Right ventricle myocardium inferior (tissue), 1 donor: ENCODE measurements around the gene KRT28. TPM values are rescaled to one million over a fixed set of nuclear protein-coding genes. Genes with fewer than 3 reads are reported as not detected.
"Not testable (repeated sequence)": the region's sequence is repeated elsewhere in the genome, so short reads cannot be mapped to it uniquely, and the experiment has no call there.

Experiments used
- ATAC-seq: fragments of 200-7000 bp; cut with Tn5 transposase; one replicate; pipeline ENCODE4 v1.9.1; 2020; ENCODE audit warnings: mild to moderate bottlenecking, moderate library complexity
- DNase-seq: peaks from one replicate; pipeline ENCODE4 v3.0.0; 2021; ENCODE audit errors: missing footprints
- intact Hi-C: fragments of 100-400 bp; cut with DNase I; formaldehyde crosslinking; loops from one replicate; pipeline ENCODE4 v1.11.0; 2022
- total RNA-seq: library from RNA; stranded (reverse); fragmentation: NEBNext Ultra II Directional; extraction: Animal tissue kit (Norgen Biotek cat#: 25700); gene quantifications from one replicate; pipeline ENCODE4 v1.2.1, GENCODE V29; 2021
- donor health status: DM: no; HTN: yes; CAD: no; lungs with severe emphysema.

KRT28 gene
- total RNA-seq, 1 donor from 2014 or later: not detected

DNA sequence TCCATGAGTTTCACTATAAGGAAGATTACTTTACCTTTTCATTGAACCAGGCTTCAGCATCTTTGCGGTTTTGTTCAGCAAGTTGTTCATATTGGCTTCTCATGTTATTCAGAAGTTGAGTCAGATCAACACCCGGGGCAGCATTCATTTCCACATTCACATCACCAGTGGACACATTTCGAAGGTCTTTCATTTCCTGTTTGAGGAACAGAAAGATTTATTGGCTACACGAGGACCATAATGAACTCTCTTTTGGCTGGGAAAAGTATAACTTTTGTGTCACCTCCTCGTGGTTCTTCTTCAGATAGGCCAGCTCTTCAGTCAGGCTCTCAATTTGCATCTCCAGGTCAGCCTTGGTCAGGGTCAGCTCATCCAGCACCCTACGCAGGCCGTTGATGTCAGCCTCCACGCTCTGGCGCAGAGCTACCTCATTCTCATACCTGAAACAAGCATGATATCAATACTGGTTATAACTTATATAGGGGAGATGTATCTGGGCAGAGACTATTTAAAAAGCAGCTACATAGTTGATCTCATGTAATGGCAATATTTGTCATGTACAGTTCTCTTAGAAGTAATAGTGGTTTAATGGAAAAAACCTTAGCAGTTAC, 20.6 kb upstream of the KRT28 start:
- DNase-seq: no peak
- no peak for ATAC-seq
- intact Hi-C loops: no loop called here

DNA sequence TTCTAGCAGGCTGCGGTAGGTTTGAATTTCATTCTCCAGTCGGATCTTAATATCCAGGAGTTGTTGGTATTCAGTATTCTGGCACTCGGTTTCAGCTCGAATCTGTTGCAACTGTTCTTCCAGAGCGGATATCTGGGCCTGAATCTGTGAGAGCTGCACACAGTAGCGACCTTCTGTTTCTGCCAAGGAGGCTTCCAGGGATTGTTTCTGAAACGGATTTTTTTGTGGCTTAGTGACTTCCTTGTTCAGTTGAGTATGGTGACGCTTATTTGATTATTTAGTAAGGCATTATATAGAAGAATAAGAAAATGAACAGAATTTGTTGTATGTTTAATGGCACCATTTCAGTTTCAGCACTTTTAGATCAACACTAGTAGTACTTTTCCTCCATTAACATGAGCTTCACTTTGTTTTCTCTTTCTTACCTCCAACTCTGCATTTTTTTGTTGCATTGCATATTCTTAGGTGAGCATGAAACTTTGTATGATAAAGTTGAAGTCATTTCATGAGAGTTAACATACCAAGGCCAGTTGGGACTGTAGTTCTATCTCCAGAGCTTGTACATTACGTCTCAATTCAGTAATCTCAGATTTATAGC, 19.9 kb upstream of the KRT28 start:
- DNase-seq: no peak
- intact Hi-C loops: loop anchor here (5.0 kb wide), 1 partner anchor 38 kb away; no protein-coding TSS in a partner anchor
- peak; percentile 29 for ATAC-seq

DNA sequence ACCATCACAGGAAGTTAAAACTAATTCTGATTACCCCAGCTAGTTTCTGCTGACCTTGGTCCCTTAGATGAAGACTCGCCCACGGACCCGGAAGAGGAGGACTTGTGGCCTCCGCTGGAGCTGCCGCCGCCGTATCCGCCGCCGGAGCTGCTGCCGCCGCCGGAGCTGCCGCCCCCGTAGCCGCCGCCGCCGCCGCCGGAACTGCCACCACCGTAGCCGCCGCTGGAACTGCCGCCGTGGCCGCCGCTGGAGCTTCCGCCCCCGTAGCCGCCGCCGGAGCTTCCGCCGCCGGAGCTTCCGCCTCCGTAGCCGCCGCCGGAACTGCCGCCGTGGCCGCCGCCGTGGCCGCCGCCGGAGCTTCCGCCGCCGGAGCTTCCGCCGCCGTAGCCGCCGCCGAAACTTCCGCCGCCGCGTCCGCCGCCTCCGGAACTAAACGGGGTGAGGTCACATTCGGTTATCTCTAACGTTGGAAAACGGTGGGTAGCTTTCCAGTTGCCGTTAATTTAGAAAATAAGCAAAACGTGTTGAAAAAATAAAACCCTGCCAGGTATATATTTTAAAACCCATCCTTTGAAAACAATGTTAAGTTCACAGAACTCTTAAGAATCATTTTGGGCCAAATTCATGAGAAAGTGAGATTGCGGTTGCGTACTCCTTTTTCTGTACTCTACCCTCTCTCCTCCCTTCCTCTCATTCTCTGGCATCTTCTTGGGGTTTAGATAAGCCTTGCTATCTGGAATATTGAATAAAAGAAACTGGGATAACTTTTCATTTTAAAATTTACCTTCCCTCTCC, 19.2 kb upstream of the KRT28 start:
- DNase-seq (peak; percentile 91), ATAC-seq (peak; percentile 89)
- intact Hi-C loops: loop anchor here (5.0 kb wide), 1 partner anchor 38 kb away; no protein-coding TSS in a partner anchor

DNA sequence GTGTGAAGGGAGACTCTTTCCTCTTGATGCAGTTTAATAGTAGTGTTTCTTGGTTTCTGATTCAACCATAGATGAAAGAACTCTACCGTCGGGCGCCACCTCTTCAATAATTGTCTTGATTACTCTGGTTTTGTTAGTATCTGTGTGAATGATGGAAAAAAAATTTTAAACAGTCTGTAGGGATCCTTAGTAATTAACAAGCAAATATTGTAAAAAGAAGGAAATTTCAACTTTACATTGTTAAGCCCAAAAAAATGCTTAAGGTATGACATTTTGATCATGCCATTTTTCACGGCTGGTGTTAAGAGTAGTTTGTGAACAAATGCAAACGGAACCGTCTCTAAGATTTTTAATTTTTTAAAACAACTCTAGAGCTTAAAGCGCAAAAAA, 18.6 kb upstream of the KRT28 start:
- no peak for DNase-seq
- ATAC-seq: no peak
- intact Hi-C loops: loop anchor here (5.0 kb wide), 1 partner anchor 39 kb away; no protein-coding TSS in a partner anchor

DNA sequence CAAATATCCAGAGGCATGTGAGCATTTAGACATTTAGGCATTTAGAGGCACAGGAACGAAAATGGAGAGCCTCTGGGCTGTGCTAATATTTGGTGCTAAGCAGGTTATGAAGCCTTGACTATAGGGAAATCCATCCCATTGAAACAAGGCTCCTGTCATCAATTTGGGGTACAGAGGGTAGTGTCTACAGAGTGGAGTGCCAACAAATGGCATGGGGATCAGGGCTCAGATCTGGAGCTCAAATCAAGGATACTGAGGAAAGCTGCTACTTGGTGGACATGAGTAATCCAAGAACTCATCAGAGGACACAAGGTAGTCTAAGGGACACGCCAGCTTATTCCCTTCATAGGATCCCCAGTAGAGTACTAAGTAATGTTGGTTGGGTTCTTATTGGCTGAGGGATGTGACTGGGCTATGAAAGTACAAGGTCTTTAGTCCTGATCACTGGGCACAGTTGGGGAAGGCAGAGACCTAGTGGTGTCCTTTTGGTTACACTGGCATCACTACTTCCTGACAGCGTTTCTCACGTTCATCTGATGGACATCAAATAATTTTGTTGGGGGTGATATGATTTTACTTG, 17.4 kb upstream of the KRT28 start:
- intact Hi-C loops: loop anchor here (5.0 kb wide), 1 partner anchor 40 kb away; no protein-coding TSS in a partner anchor
- DNase-seq (no peak), ATAC-seq (no peak)

DNA sequence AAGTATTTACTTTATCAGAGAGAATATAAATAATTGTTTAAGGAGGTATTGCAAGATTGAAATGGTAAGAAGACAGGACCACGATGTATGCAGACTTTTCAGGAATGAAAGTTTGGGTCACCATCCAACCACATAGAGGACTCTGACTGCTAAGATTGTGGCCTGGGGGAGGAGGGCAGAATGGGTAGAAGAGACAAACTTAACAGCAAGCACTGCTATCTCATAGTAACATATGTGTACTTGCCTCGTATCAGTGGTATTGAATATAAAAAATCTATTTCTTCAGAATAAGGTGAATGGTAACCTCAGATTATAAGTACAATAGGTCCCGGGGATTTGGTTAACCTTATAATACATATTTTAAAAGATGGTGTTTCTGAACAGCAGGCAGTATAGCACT, 16.8 kb upstream of the KRT28 start:
- DNase-seq (no peak), ATAC-seq (no peak)
- intact Hi-C loops: loop anchor here (5.0 kb wide), 1 partner anchor 41 kb away; no protein-coding TSS in a partner anchor

DNA sequence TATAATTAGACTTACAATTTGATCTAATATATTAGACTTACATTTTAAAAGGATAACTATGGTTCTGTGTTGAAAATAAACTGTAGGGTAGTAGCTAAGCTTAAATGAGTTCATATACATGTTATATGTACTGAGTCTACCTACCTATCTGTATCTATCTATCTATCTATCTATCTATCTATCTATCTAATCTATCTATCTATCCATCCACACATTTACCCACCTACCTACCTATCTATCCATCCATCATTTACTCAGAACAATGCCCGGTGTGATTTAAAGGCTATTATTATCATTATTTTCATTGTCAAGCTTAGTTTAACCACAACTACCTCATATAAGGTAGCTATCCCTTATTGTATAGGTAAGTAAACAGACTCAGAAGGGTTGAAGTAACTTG, 15.6 kb upstream of the KRT28 start:
- intact Hi-C loops: loop anchor here (5.0 kb wide), 1 partner anchor 42 kb away; no protein-coding TSS in a partner anchor
- DNase-seq: no peak
- ATAC-seq: no peak

DNA sequence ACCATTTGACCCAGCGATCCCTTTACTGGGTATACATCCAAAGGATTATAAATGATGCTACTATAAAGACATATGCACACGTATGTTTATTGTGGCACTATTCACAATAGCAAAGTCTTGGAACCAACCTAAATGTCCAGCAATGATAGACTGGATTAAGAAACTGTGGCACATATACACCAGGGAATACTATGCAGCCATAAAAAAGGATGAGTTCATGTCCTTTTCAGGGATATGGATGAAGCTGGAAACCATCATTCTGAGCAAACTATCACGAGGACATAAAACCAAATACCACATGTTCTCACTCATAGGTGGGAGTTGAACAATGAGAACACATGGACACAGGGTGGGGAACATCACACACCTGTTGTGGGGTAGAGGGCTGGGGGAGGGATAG, 14.9 kb upstream of the KRT28 start:
- intact Hi-C loops: loop anchor here (5.0 kb wide), 1 partner anchor 43 kb away; no protein-coding TSS in a partner anchor
- DNase-seq, ATAC-seq: not testable (repeated sequence)

DNA sequence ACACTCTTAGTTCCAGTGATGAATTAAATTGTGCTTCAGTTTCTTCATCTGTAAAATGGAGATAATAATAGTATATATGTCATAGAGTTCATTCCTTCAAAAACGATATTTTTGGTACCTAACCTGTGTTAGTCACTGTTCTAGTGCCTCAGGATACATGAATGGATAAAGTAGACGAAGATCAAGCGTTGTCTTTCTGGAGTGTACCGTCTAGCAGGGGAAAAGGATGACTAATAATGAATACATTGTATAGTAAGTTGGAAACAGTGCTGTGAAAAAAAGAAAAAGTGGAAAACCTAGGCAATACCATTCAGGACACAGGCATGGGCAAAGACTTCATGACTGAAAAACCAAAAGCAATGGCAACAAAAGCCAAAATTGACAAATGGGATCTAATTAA, 14.0 kb upstream of the KRT28 start:
- intact Hi-C loops: no loop called here
- ATAC-seq: no peak
- no peak for DNase-seq

DNA sequence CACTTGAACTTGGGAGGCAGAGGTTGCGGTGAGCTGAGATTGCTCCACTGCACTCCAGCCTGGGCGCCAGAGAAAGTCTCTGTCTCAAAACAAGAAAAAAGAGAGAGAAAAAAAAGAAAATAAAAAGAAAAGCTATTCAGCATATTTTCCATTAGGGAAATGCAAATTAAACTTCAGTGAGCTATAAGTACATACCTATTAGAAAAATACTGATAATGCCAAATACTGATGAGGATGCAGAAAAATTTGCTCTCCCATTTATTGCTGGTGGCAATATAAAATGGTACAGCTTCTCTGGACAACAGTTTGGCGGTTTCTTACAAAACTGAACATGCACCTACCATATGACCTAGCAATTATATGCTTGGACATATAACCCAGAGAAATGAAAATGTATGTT, 12.9 kb upstream of the KRT28 start:
- intact Hi-C loops: no loop called here
- DNase-seq: no peak

DNA sequence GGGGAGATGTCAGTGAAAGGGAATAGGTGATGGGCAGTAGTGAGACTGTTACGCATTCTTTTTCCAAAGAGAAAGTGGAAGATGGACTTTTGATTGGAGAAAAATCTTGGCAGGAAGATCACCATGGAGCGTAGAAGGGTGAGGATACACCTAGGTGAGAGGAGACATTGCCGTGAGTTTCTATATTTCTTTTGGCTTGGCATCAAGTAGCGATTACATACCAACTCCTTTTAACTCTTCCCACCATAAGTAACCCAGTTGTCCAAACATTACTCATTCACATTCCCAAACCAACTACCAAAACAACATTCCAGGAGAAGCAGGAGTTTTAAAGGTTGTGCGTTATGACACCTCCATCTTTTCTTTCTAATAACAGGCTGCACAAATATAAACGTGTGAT, 10.7 kb upstream of the KRT28 start:
- ATAC-seq: no peak
- intact Hi-C loops: no loop called here

More for the DNA sequence above, 12.9 kb upstream of the KRT28 start:
- ATAC-seq: no peak

DNA sequence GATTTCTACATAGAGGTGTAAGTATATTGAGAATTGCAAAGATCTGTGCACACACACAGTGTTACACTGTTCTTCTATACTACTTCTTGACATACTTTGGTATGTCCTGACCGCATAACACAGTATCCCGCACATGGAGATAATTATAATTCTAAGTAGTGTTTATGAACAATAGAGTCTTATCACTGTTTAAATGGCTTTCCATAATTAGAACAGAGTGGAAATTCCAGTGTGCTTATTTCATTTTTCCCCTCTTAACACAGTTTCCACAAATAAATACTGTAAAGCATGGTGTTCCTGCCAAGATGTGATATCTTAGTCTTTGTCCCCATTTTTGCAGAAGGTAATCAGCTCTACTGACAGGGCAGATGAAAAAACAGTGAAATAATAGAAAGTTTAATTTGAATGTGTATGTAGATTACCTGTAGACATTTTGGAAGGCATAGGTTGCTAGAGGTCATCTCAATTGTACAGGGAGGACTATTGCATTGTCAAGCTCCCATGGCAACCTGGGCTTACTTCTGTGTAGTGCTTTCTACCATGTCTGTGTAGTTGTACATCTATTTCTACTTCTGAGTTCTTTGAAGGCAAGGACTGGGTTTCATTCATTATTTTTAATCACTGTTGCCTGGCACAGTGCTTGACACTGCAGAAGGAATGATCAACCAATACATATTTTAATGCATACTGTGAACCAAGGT, 10.1 kb upstream of the KRT28 start:
- intact Hi-C loops: no loop called here
- peak; percentile 76 for ATAC-seq

More for the DNA sequence above, 10.7 kb upstream of the KRT28 start:
- DNase-seq: no peak

DNA sequence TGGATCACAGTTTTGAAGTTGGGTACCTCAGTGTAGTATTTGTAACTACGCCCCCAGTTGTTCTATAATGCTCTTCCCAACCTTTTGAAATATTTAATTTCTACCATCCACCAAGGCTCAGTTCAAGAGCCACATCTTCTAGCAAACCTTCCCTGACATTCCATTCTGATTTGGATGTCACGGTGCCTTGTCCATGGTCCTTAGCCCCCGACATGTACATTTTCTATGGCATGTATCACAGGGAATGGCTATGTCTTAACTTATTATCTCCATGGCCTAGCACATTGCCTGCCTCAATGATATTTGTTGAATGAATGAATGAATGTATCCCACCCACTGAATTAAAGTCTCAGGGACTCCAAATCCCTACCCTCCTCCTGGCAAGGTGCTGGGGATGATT, 6.4 kb upstream of the KRT28 start:
- intact Hi-C loops: no loop called here
- no peak for ATAC-seq

More for the DNA sequence above, 10.1 kb upstream of the KRT28 start:
- DNase-seq: no peak

DNA sequence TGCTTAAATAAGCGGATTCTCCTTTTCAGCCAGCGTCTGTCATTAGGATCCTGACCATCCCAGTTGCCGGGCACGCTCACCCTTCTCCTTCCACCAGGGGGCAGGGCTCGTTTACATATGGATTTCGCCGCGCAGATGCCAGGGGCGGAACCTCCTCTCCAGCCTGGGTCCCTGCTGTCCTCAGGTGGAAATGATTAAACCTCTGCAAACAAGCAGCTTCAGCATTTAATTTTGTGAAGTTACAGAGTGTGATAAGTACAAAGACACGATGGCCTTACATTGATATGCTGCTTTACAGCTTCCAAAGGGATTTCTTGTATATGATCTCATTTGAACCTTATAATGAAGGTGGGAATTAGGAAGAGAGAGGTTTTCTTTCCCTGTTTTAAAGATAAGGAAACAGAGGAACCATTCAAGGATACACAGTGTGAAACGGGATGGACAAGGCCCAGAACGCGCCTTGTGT, 3.9 kb upstream of the KRT28 start:
- intact Hi-C loops: loop anchor here (2.0 to 5.0 kb wide), 3 partner anchors 519 to 863 kb away; no protein-coding TSS in a partner anchor
- peak; percentile 81 for ATAC-seq
- DNase-seq: peak; percentile 87

More for the DNA sequence above, 6.4 kb upstream of the KRT28 start:
- DNase-seq: no peak

DNA sequence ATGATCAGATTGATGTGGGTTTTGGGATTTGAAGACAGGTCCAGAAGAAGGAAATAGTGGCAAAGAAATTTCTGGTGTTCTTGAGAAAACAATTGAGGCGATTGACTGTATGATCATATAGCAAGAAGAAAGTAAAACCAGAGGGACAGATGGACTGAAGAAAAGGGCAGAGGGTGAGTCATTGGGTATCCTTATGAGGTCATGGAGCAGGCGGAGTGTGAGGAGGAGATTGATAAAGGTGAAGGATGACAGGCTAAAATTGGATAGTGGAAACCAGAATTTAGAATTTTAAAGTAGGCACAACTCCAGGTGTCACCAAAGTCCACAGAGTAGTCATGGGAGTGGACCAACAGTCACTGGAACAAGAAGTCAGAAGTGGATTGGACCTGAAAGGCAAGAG, 1.4 kb upstream of the KRT28 start:
- no peak for ATAC-seq
- intact Hi-C loops: loop anchor here (5.0 kb wide), 1 partner anchor 521 kb away; no protein-coding TSS in a partner anchor
- no peak for DNase-seq

DNA sequence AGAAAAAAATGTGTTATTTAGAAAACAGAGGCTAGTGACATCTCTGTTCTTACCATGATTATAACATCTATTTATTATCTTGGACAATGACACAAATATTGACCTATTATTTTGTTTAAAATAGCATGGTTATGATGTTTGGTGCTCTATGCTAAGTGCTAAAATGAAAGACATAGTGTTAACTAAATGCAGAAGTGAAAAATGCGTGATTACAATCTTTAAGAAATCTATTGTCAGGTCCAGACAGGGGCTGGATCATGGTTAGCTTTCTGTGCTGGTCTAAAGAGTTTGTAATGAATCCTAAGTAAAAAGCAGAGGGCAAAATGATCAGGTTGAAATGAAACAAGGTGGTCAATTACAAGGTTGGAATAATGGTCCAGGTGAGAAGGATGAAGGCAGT, 622 bp upstream of the KRT28 start:
- intact Hi-C loops: loop anchor here (5.0 kb wide), 1 partner anchor 522 kb away; no protein-coding TSS in a partner anchor
- DNase-seq (no peak), ATAC-seq (no peak)

DNA sequence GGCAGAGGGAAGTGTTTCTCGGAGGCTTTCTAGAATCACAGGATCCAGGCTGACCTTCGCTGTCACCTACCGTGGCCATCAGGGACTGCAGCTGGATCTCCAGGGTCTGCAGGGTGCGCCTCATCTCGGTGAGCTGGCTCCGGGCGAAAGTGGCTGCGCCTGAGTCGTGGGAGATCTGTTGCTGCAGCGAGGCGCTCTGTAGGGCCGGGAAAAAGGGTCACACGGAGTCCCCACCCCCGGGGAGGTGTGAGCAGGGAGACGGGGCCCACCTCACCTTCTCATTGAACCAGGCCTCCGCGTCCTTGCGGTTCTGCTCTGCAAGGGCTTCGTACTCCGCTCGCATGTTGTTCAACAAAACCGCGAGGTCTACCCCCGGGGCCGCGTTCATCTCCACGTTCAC, 2.9 kb downstream of the KRT28 start:
- ATAC-seq (no peak), DNase-seq (peak; percentile 41)
- intact Hi-C loops: no loop called here

DNA sequence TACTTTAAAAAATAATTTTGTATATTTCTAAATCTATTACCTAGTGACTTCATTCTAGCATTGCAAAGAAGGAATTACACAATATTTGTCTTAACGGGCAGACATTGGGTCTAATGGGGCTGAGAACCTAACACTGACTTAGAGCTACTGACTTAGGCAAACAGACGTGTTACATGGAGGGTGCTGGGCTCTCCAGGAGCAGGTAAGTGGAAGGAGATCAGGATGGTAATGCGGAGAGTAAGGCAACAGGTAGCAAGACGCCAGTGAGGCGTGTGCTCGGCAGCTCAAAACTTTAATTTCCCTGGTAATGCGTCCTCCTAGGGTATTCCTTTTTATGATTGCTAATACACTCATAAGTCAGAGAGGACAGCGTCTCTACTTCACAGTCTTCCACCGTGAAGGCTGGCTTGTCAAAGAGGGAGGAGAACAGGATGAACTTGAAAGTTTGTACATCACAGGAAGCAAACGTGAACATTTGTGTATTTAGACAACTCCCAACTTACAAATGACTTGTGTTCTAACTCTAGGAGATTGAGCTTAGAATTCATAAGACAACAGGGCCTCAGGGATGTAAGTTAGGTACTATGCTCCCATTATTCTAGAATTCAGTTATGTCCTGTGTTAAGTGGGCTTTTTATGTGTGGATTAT, 4.6 kb downstream of the KRT28 start:
- ATAC-seq (no peak), DNase-seq (no peak)
- intact Hi-C loops: no loop called here
